Measurements from ENCODE around the gene ZNF808.
"Not testable (repeated sequence)": the region's sequence is repeated elsewhere in the genome, so short reads cannot be mapped to it uniquely, and the experiment has no call there.

ZNF808 gene

DNA sequence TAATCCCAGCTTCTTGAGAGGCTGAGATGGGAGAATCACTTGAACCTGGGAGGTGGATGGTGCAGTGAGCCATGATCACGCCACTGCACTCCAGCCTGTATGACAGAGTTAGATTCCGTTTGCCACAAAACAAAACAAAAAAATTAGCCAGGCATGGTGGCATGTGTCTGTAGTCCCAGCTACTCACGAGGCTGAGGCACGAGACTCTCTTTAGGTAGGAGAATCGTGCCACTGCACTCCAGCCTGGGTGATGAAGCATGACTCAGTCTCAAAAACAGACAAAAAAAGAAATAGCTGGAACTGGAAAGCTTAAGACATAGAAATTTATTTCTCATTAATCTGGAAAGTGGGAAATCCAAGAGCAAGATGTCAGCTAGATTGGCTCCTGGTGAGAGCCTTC lies 20.2 kb upstream of the ZNF808 start:
- no peak for FAIRE-seq
- TF ChIP-seq, protein P1, sequence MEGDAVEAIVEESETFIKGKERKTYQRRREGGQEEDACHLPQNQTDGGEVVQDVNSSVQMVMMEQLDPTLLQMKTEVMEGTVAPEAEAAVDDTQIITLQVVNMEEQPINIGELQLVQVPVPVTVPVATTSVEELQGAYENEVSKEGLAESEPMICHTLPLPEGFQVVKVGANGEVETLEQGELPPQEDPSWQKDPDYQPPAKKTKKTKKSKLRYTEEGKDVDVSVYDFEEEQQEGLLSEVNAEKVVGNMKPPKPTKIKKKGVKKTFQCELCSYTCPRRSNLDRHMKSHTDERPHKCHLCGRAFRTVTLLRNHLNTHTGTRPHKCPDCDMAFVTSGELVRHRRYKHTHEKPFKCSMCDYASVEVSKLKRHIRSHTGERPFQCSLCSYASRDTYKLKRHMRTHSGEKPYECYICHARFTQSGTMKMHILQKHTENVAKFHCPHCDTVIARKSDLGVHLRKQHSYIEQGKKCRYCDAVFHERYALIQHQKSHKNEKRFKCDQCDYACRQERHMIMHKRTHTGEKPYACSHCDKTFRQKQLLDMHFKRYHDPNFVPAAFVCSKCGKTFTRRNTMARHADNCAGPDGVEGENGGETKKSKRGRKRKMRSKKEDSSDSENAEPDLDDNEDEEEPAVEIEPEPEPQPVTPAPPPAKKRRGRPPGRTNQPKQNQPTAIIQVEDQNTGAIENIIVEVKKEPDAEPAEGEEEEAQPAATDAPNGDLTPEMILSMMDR (IDR thresholded peaks at IDR 0.05; ENCODE audit: insufficient read depth, missing control alignments), result no peak
- no peak for DNase-seq (ENCODE audit: insufficient read length, low spot score)

DNA sequence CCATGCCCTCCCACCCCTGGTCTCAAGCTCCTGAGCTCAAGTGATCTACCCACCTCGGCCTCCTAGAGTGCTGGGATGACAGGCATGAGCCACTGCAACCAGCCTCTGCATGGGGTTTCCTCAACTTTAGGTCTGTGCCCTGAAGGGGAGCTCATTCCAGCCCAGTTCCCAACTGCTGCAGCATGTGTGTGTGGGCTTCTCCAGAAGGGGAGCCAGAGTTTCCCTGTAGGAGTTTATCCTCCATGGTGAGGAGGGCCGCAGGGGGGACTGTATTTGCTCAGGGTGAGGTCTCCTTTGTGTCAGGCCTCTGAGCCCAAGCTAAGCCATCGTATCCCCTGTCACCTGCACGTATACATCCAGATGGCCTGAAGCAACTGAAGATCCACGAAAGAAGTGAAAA lies 11.3 kb upstream of the ZNF808 start:
- TF ChIP-seq, protein P1 (IDR thresholded peaks at IDR 0.05; ENCODE audit: insufficient read depth, missing control alignments), result no peak
- no peak for DNase-seq (ENCODE audit: insufficient read length, low spot score)
- no peak for FAIRE-seq

DNA sequence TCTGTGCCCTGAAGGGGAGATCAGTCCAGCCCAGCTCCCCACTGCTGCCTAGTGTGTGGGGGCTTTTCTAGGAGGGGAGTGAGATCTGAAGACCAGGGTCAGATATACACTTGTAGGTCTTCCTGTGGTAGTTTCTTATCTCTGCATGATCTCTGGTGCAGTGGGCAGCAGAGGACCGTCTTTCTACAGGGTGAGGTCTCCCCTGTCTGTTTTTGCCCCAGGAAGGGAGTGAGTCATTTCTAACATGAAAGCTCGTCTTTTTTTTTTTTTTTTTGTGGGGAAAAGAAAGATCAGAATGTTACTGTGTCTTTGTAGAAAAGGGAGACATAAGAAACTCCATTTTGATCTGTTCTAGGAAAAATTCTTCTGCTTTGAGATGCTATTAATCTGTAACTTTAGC lies 8.8 kb upstream of the ZNF808 start:
- no peak for DNase-seq (ENCODE audit: insufficient read length, low spot score)
- no peak for FAIRE-seq
- TF ChIP-seq, protein P1 (IDR thresholded peaks at IDR 0.05; ENCODE audit: insufficient read depth, missing control alignments), result no peak

DNA sequence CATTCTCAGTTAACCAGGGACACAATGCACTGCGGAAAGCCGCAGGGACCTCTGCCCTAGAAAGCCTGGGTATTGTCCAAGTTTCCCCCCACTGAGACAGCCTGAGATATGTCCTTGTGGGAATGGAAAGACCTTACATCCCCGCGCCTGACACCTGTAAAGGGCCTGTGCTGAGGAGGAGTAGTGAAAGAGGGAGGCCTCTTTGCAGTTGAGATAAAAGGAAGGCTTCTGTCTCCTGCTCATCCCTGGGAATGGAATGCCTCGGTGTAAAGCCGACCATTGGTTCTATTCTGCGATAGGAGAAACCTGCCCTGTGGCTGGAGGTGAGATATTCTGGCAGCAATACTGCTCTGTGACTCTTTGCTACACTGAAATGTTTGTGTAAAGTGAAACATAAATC lies 8.3 kb upstream of the ZNF808 start:
- not testable (repeated sequence) for FAIRE-seq; DNase-seq (ENCODE audit: insufficient read length, low spot score)

DNA sequence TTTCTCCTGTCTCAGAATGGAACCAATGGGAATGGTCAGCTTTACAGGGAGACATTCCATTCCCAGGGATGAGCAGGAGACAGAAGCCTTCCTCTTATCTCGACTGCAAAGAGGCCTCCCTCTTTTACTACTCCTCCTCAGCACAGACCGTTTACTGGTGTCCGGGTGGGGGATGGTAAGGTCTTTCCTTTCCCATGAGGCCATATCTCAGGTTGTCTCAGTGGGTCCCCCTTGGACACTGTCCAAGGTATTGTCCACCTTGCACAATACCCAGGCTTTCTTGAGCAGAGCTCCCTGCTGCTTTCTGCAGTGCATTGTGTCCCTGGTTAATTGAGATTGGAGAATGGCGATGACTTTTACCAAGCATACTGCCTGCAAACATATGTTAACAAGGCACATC lies 7.5 kb upstream of the ZNF808 start:
- DNase-seq (ENCODE audit: insufficient read length, low spot score) (no peak), FAIRE-seq (no peak)
- TF ChIP-seq, protein P1 (IDR thresholded peaks at IDR 0.05; ENCODE audit: insufficient read depth, missing control alignments), result no peak

DNA sequence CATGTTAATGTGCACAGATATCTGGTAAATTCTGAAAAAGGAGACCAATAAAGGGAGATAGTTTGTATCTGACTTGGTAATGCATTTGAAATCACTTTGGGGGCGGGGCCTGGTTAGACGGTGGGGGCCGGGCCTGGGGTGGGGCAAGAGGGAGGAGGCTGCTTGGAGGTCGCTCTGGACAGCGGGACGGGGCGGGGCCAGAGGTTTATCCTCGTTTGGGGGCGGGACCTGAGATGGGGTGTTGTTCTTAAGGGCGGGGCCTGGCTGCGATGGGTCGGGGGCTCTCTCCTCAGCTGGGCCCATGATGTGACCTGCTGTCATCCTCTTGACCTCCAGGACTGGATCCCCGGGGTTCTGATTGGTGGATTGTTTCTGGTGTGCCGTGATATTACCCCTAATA lies 4.9 kb upstream of the ZNF808 start:
- TF ChIP-seq, protein P1 (IDR thresholded peaks at IDR 0.05; ENCODE audit: insufficient read depth, missing control alignments), result no peak
- FAIRE-seq (no peak), DNase-seq (ENCODE audit: insufficient read length, low spot score) (no peak)

DNA sequence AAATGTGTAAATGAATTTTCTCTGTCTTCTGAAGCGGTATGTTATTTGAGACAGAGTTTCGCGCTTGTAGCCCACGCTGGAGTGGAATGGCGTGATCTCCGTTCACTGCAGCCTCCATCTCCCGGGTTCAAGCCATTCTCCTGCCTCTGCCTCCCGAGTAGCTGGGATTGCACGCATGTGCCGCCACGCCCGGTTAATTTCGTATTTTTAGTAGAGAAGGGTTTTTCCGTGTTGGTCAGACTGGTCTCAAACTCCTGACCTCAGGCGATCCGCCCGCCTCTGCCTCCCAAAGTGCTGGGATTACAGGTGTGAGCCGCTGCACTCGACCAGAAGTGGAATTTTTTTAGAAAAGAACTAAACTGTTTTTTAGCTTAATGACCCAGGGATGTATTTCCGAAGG lies 3.4 kb upstream of the ZNF808 start:
- TF ChIP-seq, protein P1 (IDR thresholded peaks at IDR 0.05; ENCODE audit: insufficient read depth, missing control alignments), result no peak
- no peak for FAIRE-seq
- no peak for DNase-seq (ENCODE audit: insufficient read length, low spot score)

DNA sequence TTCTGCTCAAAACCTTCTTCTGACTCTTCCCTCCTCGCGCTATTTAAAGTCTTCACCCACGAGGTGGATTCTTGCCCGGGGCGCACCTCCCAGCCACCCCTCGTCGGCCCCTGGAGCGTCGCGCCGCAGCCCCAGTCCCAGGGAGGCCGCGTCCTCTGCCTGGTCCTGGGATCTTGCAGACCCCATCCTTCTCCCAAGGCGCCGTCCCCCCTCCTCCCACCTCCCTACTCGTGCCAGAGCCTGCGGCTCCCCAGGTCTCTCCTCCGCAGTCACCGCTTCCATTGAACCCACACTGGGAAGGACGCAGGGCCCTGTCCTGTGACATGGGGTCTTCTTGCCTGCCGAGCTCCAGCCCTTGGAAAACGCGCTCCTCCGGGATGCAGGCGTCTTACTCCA lies 486 bp downstream of the ZNF808 start:
- DNase-seq (ENCODE audit: insufficient read length, low spot score) (no peak), FAIRE-seq (no peak)
- TF ChIP-seq, protein P1 (IDR thresholded peaks at IDR 0.05; ENCODE audit: insufficient read depth, missing control alignments), result no peak

Data from D721Med (cell line).